ENCODE data around the gene MDM1.

MDM1 gene

GRCh38 chr12:68281322-68282077, 50.7 kb downstream of the MDM1 start:
- DNase-seq (ENCODE audit: extremely low spot score, insufficient read length, low read depth) = no peak
- FAIRE-seq = no peak

- no peak for FAIRE-seq
- no peak for DNase-seq (ENCODE audit: extremely low spot score, insufficient read length, low read depth)
These were observed 51.9 kb downstream of the MDM1 start for GRCh38 chr12:68280240-68280639.

- DNase-seq (ENCODE audit: extremely low spot score, insufficient read length, low read depth) (no peak), FAIRE-seq (no peak)
These were observed 52.7 kb downstream of the MDM1 start for GRCh38 chr12:68279227-68280054.

- DNase-seq (ENCODE audit: extremely low spot score, insufficient read length, low read depth) (no peak), FAIRE-seq (no peak)
These were observed 55.7 kb downstream of the MDM1 start for GRCh38 chr12:68276402-68276930.

GRCh38 chr12:68272732-68273131, 59.4 kb downstream of the MDM1 start:
- FAIRE-seq (no peak), DNase-seq (ENCODE audit: extremely low spot score, insufficient read length, low read depth) (no peak)

GRCh38 chr12:68271346-68271745, 60.8 kb downstream of the MDM1 start:
- FAIRE-seq = no peak
- no peak for DNase-seq (ENCODE audit: extremely low spot score, insufficient read length, low read depth)

- DNase-seq (ENCODE audit: extremely low spot score, insufficient read length, low read depth) (no peak), FAIRE-seq (no peak)
These were observed 61.8 kb downstream of the MDM1 start for GRCh38 chr12:68270358-68270757.

- DNase-seq (ENCODE audit: extremely low spot score, insufficient read length, low read depth) (no peak), FAIRE-seq (no peak)
These were observed 62.4 kb downstream of the MDM1 start for GRCh38 chr12:68269779-68270178.

- DNase-seq (ENCODE audit: extremely low spot score, insufficient read length, low read depth) (no peak), FAIRE-seq (no peak)
These were observed 63.2 kb downstream of the MDM1 start for GRCh38 chr12:68268967-68269366.

- no peak for DNase-seq (ENCODE audit: extremely low spot score, insufficient read length, low read depth)
- FAIRE-seq = no peak
These were observed 64.2 kb downstream of the MDM1 start for GRCh38 chr12:68267892-68268396.

- no peak for FAIRE-seq
- DNase-seq (ENCODE audit: extremely low spot score, insufficient read length, low read depth) = no peak
These were observed 67.3 kb downstream of the MDM1 start for GRCh38 chr12:68264857-68265256.

- DNase-seq (ENCODE audit: extremely low spot score, insufficient read length, low read depth) (no peak), FAIRE-seq (no peak)
These were observed 67.9 kb downstream of the MDM1 start for GRCh38 chr12:68264158-68264855.

- FAIRE-seq = no peak
- no peak for DNase-seq (ENCODE audit: extremely low spot score, insufficient read length, low read depth)
These were observed 68.8 kb downstream of the MDM1 start for GRCh38 chr12:68263366-68263765.

- no peak for FAIRE-seq
- no peak for DNase-seq (ENCODE audit: extremely low spot score, insufficient read length, low read depth)
These were observed 70.3 kb downstream of the MDM1 start for GRCh38 chr12:68261896-68262295.

- no peak for FAIRE-seq
- no peak for DNase-seq (ENCODE audit: extremely low spot score, insufficient read length, low read depth)
These were observed 72.0 kb downstream of the MDM1 start for GRCh38 chr12:68260153-68260552.

GRCh38 chr12:68259318-68259940, 72.7 kb downstream of the MDM1 start:
- DNase-seq (ENCODE audit: extremely low spot score, insufficient read length, low read depth) = no peak
- FAIRE-seq = peak; percentile 31

- DNase-seq (ENCODE audit: extremely low spot score, insufficient read length, low read depth) (no peak), FAIRE-seq (no peak)
These were observed 78.7 kb downstream of the MDM1 start, which contains the start of gene IL22 for GRCh38 chr12:68253504-68253903. Gene IL22 (minus strand): TSS chr12:68253604. CDS start chr12:68253448, 156 bp downstream.

GRCh38 chr12:68252077-68252476, 80.1 kb downstream of the MDM1 start:
- FAIRE-seq (no peak), DNase-seq (ENCODE audit: extremely low spot score, insufficient read length, low read depth) (no peak)

GRCh38 chr12:68250454-68250853, 81.7 kb downstream of the MDM1 start:
- DNase-seq (ENCODE audit: extremely low spot score, insufficient read length, low read depth) = no peak
- FAIRE-seq = no peak

GRCh38 chr12:68247785-68248184, 84.4 kb downstream of the MDM1 start:
- FAIRE-seq (no peak), DNase-seq (ENCODE audit: extremely low spot score, insufficient read length, low read depth) (no peak)

Data from GM18507 (cell line).